ENCODE data around the gene YBX2.

Gene YBX2

DNA sequence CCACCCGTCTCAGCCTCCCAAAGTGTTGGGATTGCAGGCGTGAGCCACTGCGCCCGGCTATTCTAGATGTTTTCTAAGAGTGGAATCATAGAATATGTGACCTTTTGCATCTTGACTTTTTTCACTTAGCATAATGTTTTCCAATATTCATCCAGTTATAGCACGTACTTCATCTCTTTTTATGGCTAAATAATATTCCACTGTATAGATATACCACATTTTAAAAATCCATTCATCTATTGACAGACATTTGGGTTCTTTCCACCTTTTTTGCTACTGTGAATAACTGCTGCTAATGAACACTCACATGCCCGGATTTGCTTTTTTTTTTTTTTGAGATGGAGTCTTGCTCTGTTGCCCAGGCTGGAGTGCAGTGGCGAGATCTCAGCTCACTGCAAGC, 9.7 kb upstream of the YBX2 start:
- in situ Hi-C loops (cut with HindIII; ENCODE audit: low sequenced_read_pairs) = no loop called here
- DNase-seq (ENCODE audit: low read depth) = no peak
- TF ChIP-seq CTCF (IDR thresholded peaks at IDR 0.05; ENCODE audit: low read depth, low read length, missing control alignments) = no peak
- no peak overlapping the region for H3K4me3 ChIP-seq (ENCODE audit: low read depth, low read length)

DNA sequence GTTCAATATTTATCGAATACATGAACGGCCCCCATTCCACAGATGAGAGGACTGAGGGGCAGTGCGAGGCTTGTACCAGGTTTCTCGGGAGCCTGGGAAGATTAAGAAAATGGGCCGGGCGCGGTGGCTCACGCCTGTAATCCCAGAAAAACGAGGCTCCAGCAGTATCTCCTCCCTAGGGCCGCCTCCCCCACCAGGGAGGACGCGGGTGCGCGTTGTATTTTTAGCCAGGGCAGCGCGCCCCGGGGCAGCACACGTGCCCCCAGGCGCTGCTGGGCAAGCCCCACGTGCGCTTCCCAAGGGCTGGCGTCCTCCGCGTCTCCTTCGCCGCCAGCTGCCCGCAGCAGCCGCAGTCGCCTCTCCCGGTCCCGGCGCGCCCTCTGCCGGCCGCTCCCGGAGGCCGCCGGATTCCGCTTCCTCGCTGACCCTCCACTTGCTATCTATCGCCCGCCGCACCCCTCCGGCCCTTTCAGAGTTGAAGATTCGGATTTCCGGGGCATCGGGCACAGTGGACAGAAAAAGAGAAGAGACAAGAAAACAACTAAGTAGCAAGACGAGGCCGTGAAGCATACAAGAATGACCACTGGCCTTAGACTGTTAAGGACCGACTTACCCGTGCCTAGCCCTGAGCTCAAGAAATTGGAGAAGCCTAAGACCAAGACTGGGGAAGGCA, 1.9 kb upstream of the YBX2 start:
- no peak overlapping the region for H3K4me3 ChIP-seq (ENCODE audit: low read depth, low read length)
- peak; percentile 40 for DNase-seq (ENCODE audit: low read depth)
- in situ Hi-C loops (cut with HindIII; ENCODE audit: low sequenced_read_pairs) = no loop called here

DNA sequence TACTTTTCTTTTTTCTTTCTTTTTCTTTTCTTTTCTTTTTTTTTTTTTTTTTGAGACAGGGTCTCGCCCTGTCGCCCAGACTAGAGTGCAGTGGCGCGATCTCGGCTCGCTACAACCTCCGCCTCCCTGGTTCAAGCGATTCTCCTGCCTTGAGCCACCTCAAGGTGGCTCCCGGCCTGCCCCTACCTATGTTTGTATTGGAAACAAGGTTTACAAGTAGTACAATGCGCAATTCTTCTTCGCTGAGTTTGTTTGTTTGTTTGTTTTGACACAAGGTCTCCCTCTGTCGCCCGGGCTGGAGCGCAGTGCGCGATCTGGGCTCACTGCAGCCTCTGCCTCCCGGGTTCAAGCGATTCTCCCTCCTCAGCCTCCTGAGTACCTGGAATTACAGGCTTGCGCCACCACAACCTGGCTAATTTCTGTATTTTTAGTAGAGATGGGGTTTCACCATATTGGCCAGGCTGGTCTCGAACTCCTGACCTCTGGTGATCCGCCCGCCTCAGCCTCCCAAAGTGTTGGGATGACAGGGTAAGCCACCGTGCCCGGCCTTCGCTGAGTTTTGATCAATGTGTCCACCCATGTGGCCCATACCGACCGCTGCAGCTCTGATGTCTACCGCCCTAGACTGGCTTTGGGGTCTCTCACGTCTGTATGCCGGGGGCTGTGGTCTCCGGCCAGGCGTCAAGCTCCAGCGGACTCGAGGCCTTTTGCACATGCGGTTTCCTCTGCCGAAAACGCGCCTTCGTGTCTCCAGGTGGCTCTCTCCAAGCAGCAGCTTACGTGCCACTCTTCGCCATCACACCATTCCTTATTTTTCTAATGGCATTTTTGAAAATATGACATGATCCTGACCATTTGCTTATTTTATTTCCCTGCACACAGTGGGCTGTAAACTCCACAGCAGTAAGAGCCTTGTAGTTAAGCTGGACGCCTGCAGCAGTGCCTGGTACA, 1.1 kb upstream of the YBX2 start:
- TF ChIP-seq CTCF (IDR thresholded peaks at IDR 0.05; ENCODE audit: low read depth, low read length, missing control alignments) = no peak
- H3K4me3 ChIP-seq (ENCODE audit: low read depth, low read length) = no peak overlapping the region
- no peak for DNase-seq (ENCODE audit: low read depth)
- in situ Hi-C loops (cut with HindIII; ENCODE audit: low sequenced_read_pairs) = no loop called here

More for the DNA sequence above, 1.9 kb upstream of the YBX2 start:
- peak; percentile 88 for TF ChIP-seq CTCF (IDR thresholded peaks at IDR 0.05; ENCODE audit: low read depth, low read length, missing control alignments)

- DNase-seq (ENCODE audit: low read depth) = no peak
- no peak for TF ChIP-seq CTCF (IDR thresholded peaks at IDR 0.05; ENCODE audit: low read depth, low read length, missing control alignments)
- no peak overlapping the region for H3K4me3 ChIP-seq (ENCODE audit: low read depth, low read length)
- in situ Hi-C loops (cut with HindIII; ENCODE audit: low sequenced_read_pairs) = no loop called here
Observed at GRCh38 chr17:7293816-7294613, 424 bp downstream of the YBX2 start.

DNA sequence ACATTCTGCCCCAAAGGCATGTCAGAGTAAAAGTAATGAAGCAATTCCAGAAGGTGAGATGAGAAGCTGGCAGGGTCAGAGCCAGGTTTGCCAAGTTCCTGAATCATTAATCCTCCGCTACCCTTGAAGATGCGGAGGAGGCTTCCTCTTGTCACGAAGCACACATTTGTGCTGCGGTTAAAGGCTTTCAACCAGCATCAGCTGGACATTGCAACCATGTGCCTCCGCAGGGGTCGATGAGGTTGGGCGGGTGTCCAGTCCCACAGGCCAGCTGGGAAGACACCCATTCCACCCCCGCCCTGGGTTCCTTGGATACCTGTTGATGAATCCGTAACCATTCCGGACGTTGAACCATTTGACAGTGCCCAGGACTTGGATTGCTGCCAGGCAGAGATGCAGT, 1.3 kb downstream of the YBX2 start:
- in situ Hi-C loops (cut with HindIII; ENCODE audit: low sequenced_read_pairs) = no loop called here

More for the DNA sequence above, 1.3 kb downstream of the YBX2 start:
- DNase-seq (ENCODE audit: low read depth) = no peak
- no peak overlapping the region for H3K4me3 ChIP-seq (ENCODE audit: low read depth, low read length)
- TF ChIP-seq CTCF (IDR thresholded peaks at IDR 0.05; ENCODE audit: low read depth, low read length, missing control alignments) = no peak
